Suprapubic skin (tissue), 4 donors: Measurements from ENCODE around the gene KLK14.

Source experiments
- POLR2A ChIP-seq, 2 donors: fragments of 450-650 bp; IDR thresholded peaks; one replicate each; pipeline ENCODE4 v1.6.1; 2017; ENCODE audit warnings: antibody characterized with exemption in 2 of 2, mild to moderate bottlenecking in 2 of 2, moderate library complexity in 2 of 2
- POLR2AphosphoS5 ChIP-seq, 3 donors: sonication (generic); formaldehyde crosslinking; IDR thresholded peaks; one replicate each; pipeline ENCODE4 v1.6.1; 2017; ENCODE audit warnings: antibody characterized with exemption in 3 of 3
- TF ChIP-seq, protein P1 (sequence below), 2 donors: fragments of 200-600 bp in 1 of 2; fragments of 450-650 bp in 1 of 2; sonication (generic) in 1 of 2; IDR thresholded peaks; one replicate each; pipeline ENCODE4 v1.5.1; 2016 to 2019; ENCODE audit warnings: antibody characterized with exemption in 2 of 2, mild to moderate bottlenecking in 1 of 2, moderate library complexity in 1 of 2

- TF ChIP-seq, protein P1, sequence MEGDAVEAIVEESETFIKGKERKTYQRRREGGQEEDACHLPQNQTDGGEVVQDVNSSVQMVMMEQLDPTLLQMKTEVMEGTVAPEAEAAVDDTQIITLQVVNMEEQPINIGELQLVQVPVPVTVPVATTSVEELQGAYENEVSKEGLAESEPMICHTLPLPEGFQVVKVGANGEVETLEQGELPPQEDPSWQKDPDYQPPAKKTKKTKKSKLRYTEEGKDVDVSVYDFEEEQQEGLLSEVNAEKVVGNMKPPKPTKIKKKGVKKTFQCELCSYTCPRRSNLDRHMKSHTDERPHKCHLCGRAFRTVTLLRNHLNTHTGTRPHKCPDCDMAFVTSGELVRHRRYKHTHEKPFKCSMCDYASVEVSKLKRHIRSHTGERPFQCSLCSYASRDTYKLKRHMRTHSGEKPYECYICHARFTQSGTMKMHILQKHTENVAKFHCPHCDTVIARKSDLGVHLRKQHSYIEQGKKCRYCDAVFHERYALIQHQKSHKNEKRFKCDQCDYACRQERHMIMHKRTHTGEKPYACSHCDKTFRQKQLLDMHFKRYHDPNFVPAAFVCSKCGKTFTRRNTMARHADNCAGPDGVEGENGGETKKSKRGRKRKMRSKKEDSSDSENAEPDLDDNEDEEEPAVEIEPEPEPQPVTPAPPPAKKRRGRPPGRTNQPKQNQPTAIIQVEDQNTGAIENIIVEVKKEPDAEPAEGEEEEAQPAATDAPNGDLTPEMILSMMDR (IDR thresholded peaks at IDR 0.05), result no peak
- TF ChIP-seq POLR2A (IDR thresholded peaks at IDR 0.05) (no peak), POLR2AphosphoS5 (IDR thresholded peaks at IDR 0.05) (no peak)
Measured at GRCh38 chr19:51086153-51086850, 3.6 kb upstream of the KLK14 start.
